Lower leg skin (tissue), 4 donors: ENCODE data around the gene SLC9A3. TPM values are rescaled to one million over a fixed set of nuclear protein-coding genes. Genes with fewer than 3 reads are reported as not detected.

Experiments
- DNase-seq, 2 donors: peaks; one replicate each; pipeline ENCODE4 v3.0.0-alpha.2; 2019; ENCODE audit warnings: low spot score in 2 of 2
- H3K4me3 ChIP-seq: fragments of 200-600 bp; sonication (generic); 2 replicates; pipeline ENCODE4 v1.5.1; 2017; ENCODE audit warnings: mild to moderate bottlenecking, low read depth; ENCODE audit not compliant: poor library complexity, severe bottlenecking
- CTCF ChIP-seq, 3 donors: fragments of 450-650 bp; IDR thresholded peaks; one replicate each; pipeline ENCODE4 v1.5.1; 2016; ENCODE audit warnings: antibody characterized with exemption in 3 of 3, mild to moderate bottlenecking in 3 of 3, moderate library complexity in 2 of 3
- POLR2A ChIP-seq, 2 donors: fragments of 450-650 bp; IDR thresholded peaks; one replicate each; pipeline ENCODE4 v1.6.1; 2016 to 2017; ENCODE audit warnings: antibody characterized with exemption in 2 of 2, mild to moderate bottlenecking in 1 of 2, moderate library complexity in 1 of 2
- WGBS, 2 donors: methylation state at CpG; one replicate each; pipeline ENCODE4 v1.1.5; 2018; 5-methylcytosine and 5-hydroxymethylcytosine counted together
- intact Hi-C: fragments of 100-400 bp; cut with DNase I; formaldehyde crosslinking; loops from one replicate; pipeline ENCODE4 v1.15.0; 2023; ENCODE audit warnings: low total_unique reads
- total RNA-seq, 4 donors: library from RNA; depleted of rRNA; stranded (reverse); fragments of >200 nt; gene quantifications; one replicate each; pipeline ENCODE4 v1.1.0, GENCODE V29; 2016

The SLC9A3 gene
- total RNA-seq, 4 donors from 2014 or later, result 4.8 to 7.1 (median 5.8) TPM

GRCh38 chr5:554284-554988, 30.2 kb upstream of the SLC9A3 start:
- WGBS, 2 donors, result 82 to 86% methylated on average over 13 to 21 of the region's 40 CpGs
- TF ChIP-seq POLR2A (IDR thresholded peaks at IDR 0.05) (no peak), CTCF (IDR thresholded peaks at IDR 0.05) (no peak)
- intact Hi-C loops, result no loop called here
- peak in 1 of 2 donors; percentile 57 for DNase-seq
- H3K4me3 ChIP-seq, result no peak overlapping the region

DNA sequence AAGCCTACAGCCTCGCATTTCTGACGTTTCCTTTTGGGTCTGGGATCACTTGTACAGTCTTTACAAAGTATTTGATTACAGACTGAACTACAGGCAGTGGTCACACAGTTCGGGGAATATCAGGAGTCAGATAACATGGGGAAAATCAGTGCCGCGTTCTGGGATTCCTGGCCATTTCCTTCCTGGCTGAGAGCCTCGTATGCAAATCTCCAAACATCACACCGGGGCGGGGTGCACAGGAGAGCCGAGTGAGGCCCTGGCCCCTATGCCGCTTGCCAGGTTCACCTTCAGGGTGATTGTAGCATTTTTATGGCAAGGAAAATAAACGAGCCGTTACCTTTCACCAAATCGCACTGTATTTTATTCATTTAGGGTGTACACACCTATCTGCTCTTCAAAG, 29.6 kb upstream of the SLC9A3 start:
- intact Hi-C loops, result no loop called here
- no peak overlapping the region for H3K4me3 ChIP-seq
- TF ChIP-seq POLR2A (IDR thresholded peaks at IDR 0.05) (no peak), CTCF (IDR thresholded peaks at IDR 0.05) (no peak)
- 40 to 50% methylated on average over 13 of the region's 13 CpGs for WGBS, 2 donors
- DNase-seq, result peak in 1 of 2 donors; percentile 50

GRCh38 chr5:551406-551805, 27.2 kb upstream of the SLC9A3 start:
- TF ChIP-seq POLR2A (IDR thresholded peaks at IDR 0.05) (no peak), CTCF (IDR thresholded peaks at IDR 0.05) (no peak)
- DNase-seq, result peak in 1 of 2 donors; percentile 53
- WGBS, 2 donors, result 91 to 93% methylated on average over 6 of the region's 6 CpGs
- intact Hi-C loops, result no loop called here
- no peak overlapping the region for H3K4me3 ChIP-seq

GRCh38 chr5:549229-549628, 25.0 kb upstream of the SLC9A3 start:
- H3K4me3 ChIP-seq, result no peak overlapping the region
- intact Hi-C loops, result no loop called here
- WGBS, 2 donors, result 87 to 95% methylated on average over 2 of the region's 2 CpGs
- DNase-seq, result no peak
- TF ChIP-seq POLR2A (IDR thresholded peaks at IDR 0.05) (no peak), CTCF (IDR thresholded peaks at IDR 0.05) (no peak)

DNA sequence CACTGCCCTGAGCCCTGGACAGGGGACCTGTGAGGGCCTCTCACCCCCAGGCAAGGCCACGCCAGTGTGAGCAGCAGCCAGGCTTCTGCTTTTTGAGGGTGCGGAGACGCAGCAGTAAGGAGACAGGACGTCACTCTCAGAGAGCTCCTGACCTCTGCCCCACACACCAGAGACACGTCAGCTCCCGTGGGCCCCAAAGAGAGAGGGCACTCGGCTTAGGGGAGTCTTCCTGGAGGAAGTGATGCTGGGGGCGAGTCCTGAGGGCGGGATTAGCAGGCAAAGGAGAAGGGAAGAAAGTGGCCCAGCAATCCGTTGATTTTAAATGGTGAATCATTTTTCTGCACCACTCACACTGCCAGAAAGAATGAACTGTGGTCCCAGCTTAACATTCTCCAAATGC, 24.0 kb upstream of the SLC9A3 start:
- intact Hi-C loops, result no loop called here
- no peak for DNase-seq
- no peak overlapping the region for H3K4me3 ChIP-seq
- WGBS, 2 donors, result 39 to 47% methylated on average over 10 of the region's 10 CpGs
- TF ChIP-seq POLR2A (IDR thresholded peaks at IDR 0.05) (no peak), CTCF (IDR thresholded peaks at IDR 0.05) (no peak)
